ENCODE data around the gene KYAT1.

- TF ChIP-seq CTCF (IDR thresholded peaks at IDR 0.05) = no peak
- TF ChIP-seq POLR2A (IDR thresholded peaks at IDR 0.05) = no peak
Measured at GRCh38 chr9:128929560-128929959, 47.8 kb upstream of the KYAT1 start.
